H1 (cell line): Measurements from ENCODE around the gene CD7. TPM values are rescaled to one million over a fixed set of nuclear protein-coding genes. Genes with fewer than 3 reads are reported as not detected.
"Not testable (repeated sequence)": the region's sequence is repeated elsewhere in the genome, so short reads cannot be mapped to it uniquely, and the experiment has no call there.

Experiments
- CTCF ChIA-PET: fragments of 300-600 bp; sonication (Branson Sonifier 250); formaldehyde crosslinking; loops from one replicate; lab custom pipeline; 2021; ENCODE audit not compliant: partially characterized antibody; lab: Charles Lee
- POLR2A ChIA-PET: fragments of 300-600 bp; sonication (Branson Sonifier 250); formaldehyde crosslinking; loops from one replicate; lab custom pipeline; 2021; ENCODE audit warnings: inconsistent platforms; ENCODE audit not compliant: partially characterized antibody; lab: Charles Lee
- DNase-seq, 2 experiments: peaks; one replicate each; pipeline versions ENCODE4 v3.0.0 to v3.0.0-alpha.2; 2010 to 2022; ENCODE audit warnings: low spot score in 2 of 2, low read depth in 1 of 2, mixed read lengths in 1 of 2
- FAIRE-seq: peaks from 2 replicates; lab custom pipeline; 2011; peaks lifted over from hg19 to GRCh38; lab: Jason Lieb, UNC
- H2AFZ ChIP-seq: 2 replicates; pipeline ENCODE4 v1.8.1; 2012; ENCODE audit warnings: low read length, inconsistent platforms
- H2AK5ac ChIP-seq: 2 replicates; pipeline ENCODE4 v1.6.1; 2013; ENCODE audit warnings: low read depth, low read length
- H2BK120ac ChIP-seq: replicated peaks from 2 replicates; pipeline ENCODE3; 2013; ENCODE audit warnings: low read depth, low read length, inconsistent platforms
- H2BK12ac ChIP-seq: 2 replicates; pipeline ENCODE4 v1.6.1; 2013; ENCODE audit warnings: low read depth, low read length
- H2BK15ac ChIP-seq: 2 replicates; pipeline ENCODE4 v1.6.1; 2013; ENCODE audit warnings: low read length
- H2BK20ac ChIP-seq: 2 replicates; pipeline ENCODE4 v1.6.1; 2013; ENCODE audit warnings: low read length
- H2BK5ac ChIP-seq: 2 replicates; pipeline ENCODE4 v1.6.1; 2013; ENCODE audit warnings: low read depth, low read length
- H3K14ac ChIP-seq: 2 replicates; pipeline ENCODE4 v1.6.1; 2013; ENCODE audit warnings: inconsistent platforms; ENCODE audit not compliant: insufficient read length
- H3K18ac ChIP-seq: 2 replicates; pipeline ENCODE4 v1.6.1; 2013; ENCODE audit warnings: low read length; ENCODE audit errors: extremely low read depth
- H3K23ac ChIP-seq: 2 replicates; pipeline ENCODE4 v1.6.1; 2013; ENCODE audit warnings: inconsistent platforms; ENCODE audit not compliant: insufficient read length
- H3K23me2 ChIP-seq: 2 replicates; pipeline ENCODE4 v1.6.1; 2013; ENCODE audit warnings: low read depth, low read length
- H3K27ac ChIP-seq: 2 replicates; pipeline ENCODE4 v1.6.1; 2011; ENCODE audit warnings: low read depth, low read length, inconsistent platforms
- H3K27me3 ChIP-seq, 4 experiments: replicated peaks in 1 of 4; 1 replicate in 1 of 4; 2 replicates in 3 of 4; pipeline versions ENCODE4 v1.6.1 to v1.8.1; 2011 to 2013; ENCODE audit warnings: low read length in 3 of 4, mild to moderate bottlenecking in 3 of 4, inconsistent platforms in 2 of 4, mixed read lengths in 2 of 4, moderate library complexity in 1 of 4; ENCODE audit not compliant: control insufficient read depth in 3 of 4, insufficient read depth in 3 of 4; ENCODE audit errors: extremely low read depth in 1 of 4
- H3K36me3 ChIP-seq, 4 experiments: 2 replicates each; pipeline versions ENCODE4 v1.6.1 to v1.8.1; 2011 to 2013; ENCODE audit warnings: mild to moderate bottlenecking in 4 of 4, low read length in 3 of 4, moderate library complexity in 2 of 4, control low read depth in 1 of 4, inconsistent platforms in 1 of 4; ENCODE audit not compliant: insufficient read depth in 4 of 4, control insufficient read depth in 2 of 4
- H3K4ac ChIP-seq: replicated peaks from 2 replicates; pipeline ENCODE3; 2013; ENCODE audit warnings: low read length, low read depth, mixed read lengths, inconsistent platforms; ENCODE audit not compliant: insufficient read length
- H3K4me1 ChIP-seq, 4 experiments: replicated peaks in 1 of 4; 1 replicate in 1 of 4; 2 replicates in 3 of 4; pipeline versions ENCODE4 v1.6.1 to v1.8.1; 2011 to 2013; ENCODE audit warnings: low read length in 3 of 4, inconsistent platforms in 2 of 4, mixed read lengths in 1 of 4; ENCODE audit not compliant: insufficient read depth in 4 of 4, control insufficient read depth in 3 of 4
- H3K4me2 ChIP-seq, 2 experiments: 2 replicates each; pipeline versions ENCODE4 v1.6.1 to v1.8.1; 2011 to 2013; ENCODE audit warnings: low read depth in 2 of 2, low read length in 2 of 2, control low read depth in 1 of 2, inconsistent platforms in 1 of 2, mild to moderate bottlenecking in 1 of 2; ENCODE audit not compliant: insufficient read depth in 1 of 2
- H3K4me3 ChIP-seq, 4 experiments: fragments of 200-600, 300-600 bp in 1 of 4; sonication (generic), shearing (Covaris generic), sonication (Bioruptor Twin) in 1 of 4; 2 replicates each; pipeline versions ENCODE4 v1.5.1 to v1.8.1; 2011 to 2016; ENCODE audit warnings: low read length in 4 of 4, low read depth in 3 of 4, control low read depth in 2 of 4, inconsistent platforms in 2 of 4, mild to moderate bottlenecking in 2 of 4, mixed read lengths in 1 of 4, moderate library complexity in 1 of 4; ENCODE audit not compliant: insufficient read depth in 2 of 4; ENCODE audit errors: extremely low read depth in 1 of 4
- H3K56ac ChIP-seq: replicated peaks from 2 replicates; pipeline ENCODE3; 2013; ENCODE audit warnings: low read depth, mild to moderate bottlenecking, mixed read lengths, low read length, inconsistent platforms; ENCODE audit not compliant: insufficient read length
- H3K79me1 ChIP-seq: 2 replicates; pipeline ENCODE4 v1.6.1; 2013; ENCODE audit warnings: low read depth, low read length, control low read depth
- H3K79me2 ChIP-seq, 2 experiments: 2 replicates each; pipeline versions ENCODE4 v1.6.1 to v1.8.1; 2012 to 2013; ENCODE audit warnings: low read length in 2 of 2, mild to moderate bottlenecking in 2 of 2, inconsistent platforms in 1 of 2; ENCODE audit not compliant: insufficient read depth in 2 of 2, control insufficient read depth in 1 of 2
- H3K9ac ChIP-seq, 4 experiments: replicated peaks in 1 of 4; 1 replicate in 1 of 4; 2 replicates in 3 of 4; pipeline versions ENCODE4 v1.6.1 to v1.8.1; 2011 to 2013; ENCODE audit warnings: low read depth in 3 of 4, low read length in 3 of 4, control low read depth in 2 of 4, mild to moderate bottlenecking in 2 of 4, moderate library complexity in 2 of 4, inconsistent platforms in 1 of 4; ENCODE audit errors: extremely low read depth in 1 of 4
- H3K9me3 ChIP-seq, 2 experiments: 2 replicates each; pipeline versions ENCODE4 v1.6.1 to v1.8.1; 2012 to 2013; ENCODE audit warnings: mild to moderate bottlenecking in 2 of 2, moderate library complexity in 2 of 2, control low read depth in 1 of 2, inconsistent platforms in 1 of 2, low read depth in 1 of 2, low read length in 1 of 2, mixed read lengths in 1 of 2; ENCODE audit not compliant: insufficient read depth in 2 of 2
- H4K20me1 ChIP-seq, 2 experiments: replicated peaks in 1 of 2; 2 replicates each; pipeline versions ENCODE3 to v1.8.1; 2011 to 2013; ENCODE audit warnings: inconsistent platforms in 2 of 2, low read length in 2 of 2, mild to moderate bottlenecking in 1 of 2; ENCODE audit not compliant: insufficient read depth in 2 of 2, control insufficient read depth in 1 of 2
- H4K5ac ChIP-seq: 2 replicates; pipeline ENCODE4 v1.6.1; 2013; ENCODE audit warnings: low read length, low read depth, mixed read lengths, inconsistent platforms; ENCODE audit not compliant: insufficient read length
- H4K8ac ChIP-seq: 2 replicates; pipeline ENCODE4 v1.8.0; 2013; ENCODE audit warnings: mild to moderate bottlenecking, moderate library complexity, low read length, inconsistent platforms; ENCODE audit not compliant: insufficient read depth; ENCODE audit errors: extremely low read depth
- H4K91ac ChIP-seq: replicated peaks from 2 replicates; pipeline ENCODE3; 2013; ENCODE audit warnings: low read length, mixed read lengths, inconsistent platforms; ENCODE audit not compliant: insufficient read length
- FOSL1 ChIP-seq: IDR thresholded peaks from 2 replicates; pipeline ENCODE4 v1.6.1; 2011; ENCODE audit warnings: mild to moderate bottlenecking, low read depth, low read length, moderate library complexity; ENCODE audit not compliant: insufficient read depth
- WGBS, 2 experiments: shearing (Covaris generic) in 1 of 2; methylation state at CpG; one replicate each; pipeline versions ENCODE4 v1.1.6 to v1.1.7; 2013 to 2015; ENCODE audit warnings: low lambda C conversion rate in 2 of 2, mixed read lengths in 2 of 2, inconsistent platforms in 1 of 2, low coverage in 1 of 2, missing lambda C conversion rate in 1 of 2; ENCODE audit not compliant: insufficient replicate concordance in 2 of 2, insufficient coverage in 1 of 2, insufficient read length in 1 of 2; ENCODE audit errors: extremely low coverage in 1 of 2, missing lambda C conversion rate in 1 of 2; 5-methylcytosine and 5-hydroxymethylcytosine counted together
- polyA plus RNA-seq, 7 experiments: library from polyadenylated mRNA; depleted of rRNA in 3 of 7; stranded (reverse) in 5 of 7; unstranded in 2 of 7; fragments of >200 nt in 5 of 7; fragments of 200-250 nt in 2 of 7; gene quantifications; 1 replicate in 5 of 7; 2 replicates in 1 of 7; 4 replicates in 1 of 7; pipeline versions ENCODE4 v1.2.1 to v1.2.3, GENCODE V29; 2011 to 2013; ENCODE audit warnings: missing spikeins in 2 of 7, mixed read lengths in 2 of 7
- total RNA-seq: library from RNA; stranded (reverse); fragmentation: NEBNext Ultra II Directional; extraction: Animal tissue kit (Norgen Biotek cat#: 25700); gene quantifications from 2 replicates; pipeline ENCODE4 v1.2.1, GENCODE V29; 2021

CD7 gene
- total and polyA plus RNA-seq, 2 of the 8 experiments (the other 6 are each of a cell fraction or from before 2014, with no cell fraction given): 0.83 to 0.86 TPM

DNA sequence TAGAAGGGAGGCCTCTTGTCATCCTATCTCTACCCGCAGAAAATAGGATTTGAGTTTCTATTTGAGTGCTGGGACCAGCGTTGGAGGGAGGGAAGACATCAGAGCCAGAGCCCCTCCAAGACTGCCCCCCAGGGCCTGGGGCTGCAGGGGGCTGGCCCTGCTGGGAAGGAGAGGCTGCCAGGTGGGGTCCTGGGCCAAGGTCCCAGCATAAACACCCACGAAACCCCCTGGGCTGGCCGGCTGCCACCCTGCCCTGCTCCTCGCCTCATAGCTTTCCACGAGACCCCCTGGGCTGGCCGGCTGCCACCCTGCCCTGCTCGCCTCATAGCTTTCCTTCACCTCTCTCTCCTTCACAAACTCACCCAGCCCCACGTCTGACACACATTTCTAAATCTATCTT, 31.0 kb upstream of the CD7 start (continued):
- TF ChIP-seq FOSL1: no peak

- H3K4me3 ChIP-seq, H4K5ac ChIP-seq, H3K9ac ChIP-seq, FAIRE-seq, H2BK15ac ChIP-seq, H3K4me1 ChIP-seq, H2BK120ac ChIP-seq, H2BK5ac ChIP-seq, H3K14ac ChIP-seq, H4K8ac ChIP-seq, H4K91ac ChIP-seq, H3K9me3 ChIP-seq, H2AFZ ChIP-seq, H3K4me2 ChIP-seq, H3K23me2 ChIP-seq, H3K4ac ChIP-seq, H4K20me1 ChIP-seq, H2BK20ac ChIP-seq, DNase-seq, POLR2A ChIA-PET, H3K79me1 ChIP-seq, H2AK5ac ChIP-seq, H3K36me3 ChIP-seq, H3K18ac ChIP-seq, H3K23ac ChIP-seq, H3K56ac ChIP-seq, H3K27ac ChIP-seq, H3K27me3 ChIP-seq, H3K79me2 ChIP-seq, H2BK12ac ChIP-seq: not testable (repeated sequence)
- CTCF ChIA-PET: interaction anchor here (0.9 to 1.3 kb wide), 2 partner anchors 15 to 128 kb away, joined by 3 to 4 read pairs; no protein-coding TSS in a partner anchor
- 86% methylated on average over 8 of the region's 11 CpGs; no CpG with 5 or more reads in 1 of the 2 experiments for WGBS, 2 experiments
Measured at GRCh38 chr17:82347994-82348393, 30.6 kb upstream of the CD7 start.
